C4-2B (cell line): Measurements from ENCODE around the gene OIT3.
"Not testable (repeated sequence)": the region's sequence is repeated elsewhere in the genome, so short reads cannot be mapped to it uniquely, and the experiment has no call there.

Experiments used
- H3K27ac ChIP-seq: fragments of 450-650 bp; 2 replicates; pipeline ENCODE4 v1.5.1; 2017
- CTCF ChIP-seq: fragments of 450-650 bp; conservative IDR thresholded peaks from 2 replicates; pipeline ENCODE4 v1.5.1; 2017; ENCODE audit warnings: mild to moderate bottlenecking
- ZFX ChIP-seq: fragments of 450-650 bp; IDR thresholded peaks from 2 replicates; pipeline ENCODE4 v1.6.1; 2017

The OIT3 gene

GRCh38 chr10:72918352-72918751 is 24.8 kb downstream of the OIT3 start:
- no peak overlapping the region for H3K27ac ChIP-seq
- TF ChIP-seq ZFX, result no peak
- no peak for TF ChIP-seq CTCF

GRCh38 chr10:72921147-72921683 is 27.7 kb downstream of the OIT3 start:
- not testable (repeated sequence) for H3K27ac ChIP-seq

GRCh38 chr10:72924351-72924750 is 30.8 kb downstream of the OIT3 start:
- TF ChIP-seq ZFX (no peak), CTCF (no peak)
- H3K27ac ChIP-seq, result no peak overlapping the region

GRCh38 chr10:72925951-72926465 is 32.5 kb downstream of the OIT3 start:
- TF ChIP-seq ZFX (no peak), CTCF (no peak)
- H3K27ac ChIP-seq, result no peak overlapping the region

GRCh38 chr10:72927485-72927884 is 33.9 kb downstream of the OIT3 start:
- no peak overlapping the region for H3K27ac ChIP-seq
- TF ChIP-seq CTCF (no peak), ZFX (no peak)

- H3K27ac ChIP-seq, result no peak overlapping the region
- TF ChIP-seq CTCF, result no peak
- TF ChIP-seq ZFX, result no peak
These were observed 35.3 kb downstream of the OIT3 start for GRCh38 chr10:72928798-72929197.

GRCh38 chr10:72930276-72930675 is 36.7 kb downstream of the OIT3 start:
- TF ChIP-seq CTCF, result no peak
- TF ChIP-seq ZFX, result no peak
- no peak overlapping the region for H3K27ac ChIP-seq
